ENCODE results near the gene INF2.
A peak's percentile ranks its signal among the peaks of the same experiment; 100 is the strongest.
"Not testable (repeated sequence)": the region's sequence is repeated elsewhere in the genome, so short reads cannot be mapped to it uniquely, and the experiment has no call there.

The INF2 gene

DNA sequence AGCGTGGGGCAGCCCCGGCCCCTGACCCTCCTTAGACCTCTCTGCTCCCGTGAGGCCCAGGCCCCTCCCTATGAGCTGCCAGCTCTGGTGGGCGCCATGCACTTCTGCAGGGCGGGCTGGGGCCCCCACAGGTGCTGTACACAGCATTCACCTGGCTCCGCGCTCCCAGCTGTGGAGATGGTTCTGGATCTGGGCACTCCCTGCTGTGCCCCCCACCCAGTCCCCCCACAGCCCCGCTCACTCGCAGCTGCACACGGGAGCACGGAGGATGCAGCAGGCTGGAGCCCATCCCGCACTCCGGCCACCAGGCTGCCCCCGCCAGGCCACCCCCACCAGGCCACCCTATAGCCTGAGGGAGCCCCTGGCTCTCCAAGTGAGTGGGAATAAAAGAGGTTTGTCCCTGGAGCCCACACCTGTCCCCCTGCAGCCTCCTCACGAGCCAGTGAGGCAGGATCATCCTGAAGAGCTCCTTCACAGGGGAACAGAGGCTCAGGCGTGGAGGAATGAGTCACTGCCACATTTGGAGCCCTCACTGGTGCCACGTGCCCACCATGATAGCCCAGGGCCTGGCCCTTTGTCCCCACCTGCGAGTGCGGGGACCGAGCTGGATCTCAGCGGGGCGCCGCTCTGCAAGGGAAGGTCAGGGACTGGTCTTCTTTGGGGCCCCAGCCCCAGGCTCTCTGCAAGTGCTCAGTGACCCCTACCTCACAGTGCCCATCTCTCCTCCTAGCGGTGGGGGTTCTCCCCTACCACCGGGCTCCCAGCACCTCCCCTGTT is 36.5 kb downstream of the INF2 start:
- DNase-seq: no peak
- peaks cover 6% of the 10 kb centered on the region for H3K36me3 ChIP-seq (replicated peaks)
- in situ Hi-C loops (cut with HindIII; ENCODE audit: low pct_ligation_motif_present, low sequenced_read_pairs): no loop called here
- TF ChIP-seq, protein P1, sequence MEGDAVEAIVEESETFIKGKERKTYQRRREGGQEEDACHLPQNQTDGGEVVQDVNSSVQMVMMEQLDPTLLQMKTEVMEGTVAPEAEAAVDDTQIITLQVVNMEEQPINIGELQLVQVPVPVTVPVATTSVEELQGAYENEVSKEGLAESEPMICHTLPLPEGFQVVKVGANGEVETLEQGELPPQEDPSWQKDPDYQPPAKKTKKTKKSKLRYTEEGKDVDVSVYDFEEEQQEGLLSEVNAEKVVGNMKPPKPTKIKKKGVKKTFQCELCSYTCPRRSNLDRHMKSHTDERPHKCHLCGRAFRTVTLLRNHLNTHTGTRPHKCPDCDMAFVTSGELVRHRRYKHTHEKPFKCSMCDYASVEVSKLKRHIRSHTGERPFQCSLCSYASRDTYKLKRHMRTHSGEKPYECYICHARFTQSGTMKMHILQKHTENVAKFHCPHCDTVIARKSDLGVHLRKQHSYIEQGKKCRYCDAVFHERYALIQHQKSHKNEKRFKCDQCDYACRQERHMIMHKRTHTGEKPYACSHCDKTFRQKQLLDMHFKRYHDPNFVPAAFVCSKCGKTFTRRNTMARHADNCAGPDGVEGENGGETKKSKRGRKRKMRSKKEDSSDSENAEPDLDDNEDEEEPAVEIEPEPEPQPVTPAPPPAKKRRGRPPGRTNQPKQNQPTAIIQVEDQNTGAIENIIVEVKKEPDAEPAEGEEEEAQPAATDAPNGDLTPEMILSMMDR (IDR thresholded peaks at IDR 0.05; ENCODE audit: low read depth, low read length, missing control alignments): no peak
- no peaks in the 10 kb centered on the region for H3K27me3 ChIP-seq (replicated peaks)
- no peak overlapping the region for H3K4me3 ChIP-seq (ENCODE audit: low read depth, low read length)
- H3K27ac ChIP-seq: no peak overlapping the region

DNA sequence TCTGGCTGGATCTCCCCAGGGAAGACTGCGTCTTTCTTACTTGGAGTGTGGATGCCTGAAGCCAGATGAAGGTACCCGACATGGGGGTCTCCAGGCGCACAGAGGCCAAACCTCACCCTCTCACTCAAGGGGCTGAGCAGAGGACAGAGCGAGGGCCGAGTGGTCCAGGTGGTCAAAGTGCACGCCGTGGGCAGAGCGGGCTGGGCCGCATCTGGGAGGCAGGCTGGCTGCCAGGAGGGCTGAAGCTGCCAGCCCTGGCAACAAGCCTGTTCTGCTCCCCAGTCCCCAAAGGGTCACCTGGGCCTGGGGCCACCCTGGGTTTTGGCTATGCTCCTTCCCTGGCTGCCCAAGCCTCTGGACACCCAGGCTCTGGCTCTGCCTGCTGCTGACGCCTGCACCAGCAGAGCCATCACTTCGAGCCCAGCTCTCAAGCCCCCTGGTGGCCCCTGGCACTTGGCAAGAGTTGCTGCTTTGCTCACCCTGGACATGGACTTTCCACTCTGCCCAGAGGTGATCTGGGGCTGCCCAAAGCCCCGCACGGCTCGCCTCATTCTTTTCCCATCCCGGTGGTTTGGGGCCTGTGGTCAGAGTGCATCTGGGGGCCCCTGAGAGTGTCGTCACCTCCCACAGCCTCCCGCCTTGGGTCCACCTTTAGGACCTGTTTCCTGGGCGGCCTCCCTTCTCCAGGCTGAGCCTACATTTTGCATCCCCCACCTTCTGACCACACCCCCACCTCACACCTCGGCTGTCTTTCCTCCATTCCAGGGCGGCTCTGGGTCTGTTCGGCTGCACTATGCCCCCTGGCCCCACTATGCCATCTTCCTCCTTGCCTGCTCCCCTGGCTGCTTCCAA is 37.4 kb downstream of the INF2 start:
- H3K27me3 ChIP-seq (replicated peaks): no peaks in the 10 kb centered on the region
- no peak overlapping the region for H3K27ac ChIP-seq
- peaks cover under 1% of the 10 kb centered on the region for H3K36me3 ChIP-seq (replicated peaks)
- TF ChIP-seq, protein P1 (IDR thresholded peaks at IDR 0.05; ENCODE audit: low read depth, low read length, missing control alignments): peak; percentile 59
- in situ Hi-C loops (cut with HindIII; ENCODE audit: low pct_ligation_motif_present, low sequenced_read_pairs): no loop called here
- DNase-seq: no peak
- no peak overlapping the region for H3K4me3 ChIP-seq (ENCODE audit: low read depth, low read length)

DNA sequence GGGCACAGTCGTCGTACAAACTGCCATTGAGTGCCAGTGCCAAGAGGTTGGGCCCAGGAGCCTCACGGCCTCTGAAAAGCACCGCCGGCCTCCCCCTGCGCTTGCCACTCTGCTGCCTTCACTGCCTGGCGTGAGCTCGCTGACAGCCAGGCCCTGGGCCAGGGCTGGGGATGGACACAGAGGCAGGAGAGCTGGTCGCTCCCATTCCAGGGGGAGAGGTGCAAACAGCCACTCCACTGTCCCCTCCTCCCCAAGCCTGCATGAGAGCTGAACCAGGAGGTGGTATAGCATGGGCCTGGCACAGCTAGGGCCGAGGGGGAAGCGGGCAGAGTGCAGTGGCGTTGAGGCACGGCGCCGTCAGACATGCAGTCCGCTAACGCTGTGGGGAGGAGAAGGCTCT is 39.2 kb downstream of the INF2 start:
- in situ Hi-C loops (cut with HindIII; ENCODE audit: low pct_ligation_motif_present, low sequenced_read_pairs): no loop called here
- TF ChIP-seq, protein P1 (IDR thresholded peaks at IDR 0.05; ENCODE audit: low read depth, low read length, missing control alignments): no peak
- H3K27ac ChIP-seq: no peak overlapping the region
- no peaks in the 10 kb centered on the region for H3K27me3 ChIP-seq (replicated peaks)
- no peaks in the 10 kb centered on the region for H3K36me3 ChIP-seq (replicated peaks)
- no peak overlapping the region for H3K4me3 ChIP-seq (ENCODE audit: low read depth, low read length)
- no peak for DNase-seq

DNA sequence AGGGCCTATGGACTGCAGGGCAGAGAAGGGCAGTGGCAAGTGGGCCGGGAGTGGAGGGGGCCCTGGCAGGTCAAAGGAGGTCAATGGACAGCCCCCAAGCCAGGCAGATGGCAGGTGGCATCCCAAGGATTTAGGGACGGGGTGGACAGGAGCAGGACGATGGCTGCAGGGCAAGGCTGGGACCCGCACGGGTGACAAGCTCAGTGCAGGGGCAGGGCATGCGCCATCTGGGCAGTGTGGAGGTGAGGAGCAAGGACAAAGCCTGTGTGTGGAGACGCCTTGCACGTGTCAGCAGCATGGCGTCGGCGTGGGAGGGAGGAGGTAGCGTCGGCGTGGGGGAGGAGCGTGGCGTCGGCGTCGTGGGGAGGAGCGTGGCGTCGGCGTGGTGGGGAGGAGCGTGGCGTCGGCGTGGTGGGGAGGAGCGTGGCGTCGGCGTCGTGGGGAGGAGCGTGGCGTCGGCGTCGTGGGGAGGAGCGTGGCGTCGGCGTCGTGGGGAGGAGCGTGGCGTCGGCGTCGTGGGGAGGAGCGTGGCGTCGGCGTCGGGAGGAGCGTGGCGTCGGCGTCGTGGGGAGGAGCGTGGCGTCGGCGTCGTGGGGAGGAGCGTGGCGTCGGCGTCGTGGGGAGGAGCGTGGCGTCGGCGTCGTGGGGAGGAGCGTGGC is 39.9 kb downstream of the INF2 start:
- in situ Hi-C loops (cut with HindIII; ENCODE audit: low pct_ligation_motif_present, low sequenced_read_pairs); H3K4me3 ChIP-seq (ENCODE audit: low read depth, low read length); H3K27me3 ChIP-seq (replicated peaks); DNase-seq; H3K27ac ChIP-seq; H3K36me3 ChIP-seq (replicated peaks): not testable (repeated sequence)

DNA sequence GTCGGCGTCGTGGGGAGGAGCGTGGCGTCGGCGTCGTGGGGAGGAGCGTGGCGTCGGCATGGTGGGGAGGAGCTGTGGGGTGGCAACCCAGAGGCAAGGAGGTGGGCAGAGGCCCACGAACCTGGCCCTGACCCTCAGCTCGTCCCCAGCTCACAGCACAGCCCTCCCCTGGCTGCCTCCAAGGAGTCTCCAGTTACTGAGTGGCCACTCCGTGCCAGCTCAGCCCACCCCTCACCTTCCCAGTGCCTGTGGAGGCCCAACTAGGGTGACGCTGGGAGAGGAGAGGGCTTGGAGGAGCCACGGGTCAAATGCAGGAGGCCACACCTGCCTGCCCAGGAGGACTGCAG is 40.4 kb downstream of the INF2 start:
- Histone ChIP-seq H3K36me3 (replicated peaks) (no peaks in the 10 kb centered on the region), H3K4me3 (ENCODE audit: low read depth, low read length) (no peak overlapping the region), H3K27ac (no peak overlapping the region), H3K27me3 (replicated peaks) (no peaks in the 10 kb centered on the region)
- in situ Hi-C loops (cut with HindIII; ENCODE audit: low pct_ligation_motif_present, low sequenced_read_pairs): no loop called here
- TF ChIP-seq, protein P1 (IDR thresholded peaks at IDR 0.05; ENCODE audit: low read depth, low read length, missing control alignments): no peak
- no peak for DNase-seq

DNA sequence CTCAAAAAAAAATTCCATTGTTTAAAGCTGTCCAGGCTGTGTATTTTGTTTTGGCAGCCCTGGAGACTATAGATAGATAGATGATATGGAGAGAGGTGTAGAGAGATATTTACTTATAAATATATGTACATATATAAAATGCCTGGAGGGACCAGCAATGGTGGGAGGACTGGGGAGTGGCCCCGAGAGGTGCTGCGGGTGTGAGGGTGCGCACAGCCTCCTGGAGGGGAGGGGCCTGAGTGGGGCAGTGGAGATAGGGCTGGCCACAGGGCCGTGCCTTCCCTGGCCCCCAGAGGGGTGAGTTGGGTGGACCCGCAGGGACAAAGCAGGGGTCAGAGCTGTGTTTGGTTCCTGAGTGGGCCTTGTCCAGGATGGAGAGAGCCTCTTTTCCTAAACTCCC is 41.1 kb downstream of the INF2 start:
- H3K36me3 ChIP-seq (replicated peaks): no peaks in the 10 kb centered on the region
- in situ Hi-C loops (cut with HindIII; ENCODE audit: low pct_ligation_motif_present, low sequenced_read_pairs): no loop called here
- TF ChIP-seq, protein P1 (IDR thresholded peaks at IDR 0.05; ENCODE audit: low read depth, low read length, missing control alignments): no peak
- DNase-seq: no peak
- no peak overlapping the region for H3K4me3 ChIP-seq (ENCODE audit: low read depth, low read length)
- no peaks in the 10 kb centered on the region for H3K27me3 ChIP-seq (replicated peaks)
- H3K27ac ChIP-seq: no peak overlapping the region
